Nephron progenitor cell (in vitro differentiated cells): ENCODE results near the gene SRA1.
A peak's percentile ranks its signal among the peaks of the same experiment; 100 is the strongest.

Experiments used
- DNase-seq: peaks from one replicate; pipeline ENCODE4 v3.0.0; 2021
- H3K27ac Mint-ChIP-seq: 2 replicates; pipeline ENCODE4 v1.8.0; 2021; ENCODE audit warnings: mild to moderate bottlenecking, moderate library complexity, mixed read lengths
- H3K27me3 Mint-ChIP-seq: 2 replicates; pipeline ENCODE4 v1.8.0; 2021; ENCODE audit warnings: mild to moderate bottlenecking, low read depth, mixed read lengths; ENCODE audit not compliant: poor library complexity
- H3K36me3 Mint-ChIP-seq: 2 replicates; pipeline ENCODE4 v1.8.0; 2021; ENCODE audit warnings: low read depth, mixed read lengths
- H3K4me1 Mint-ChIP-seq: 2 replicates; pipeline ENCODE4 v1.8.0; 2021; ENCODE audit warnings: mixed read lengths
- H3K4me3 Mint-ChIP-seq: 2 replicates; pipeline ENCODE4 v1.8.0; 2021; ENCODE audit warnings: mild to moderate bottlenecking, moderate library complexity, mixed read lengths
- H3K9me3 Mint-ChIP-seq: 2 replicates; pipeline ENCODE4 v1.8.0; 2021; ENCODE audit warnings: mild to moderate bottlenecking, moderate library complexity, mixed read lengths
- TF ChIP-seq, protein P1 (sequence below): fragments of 200-600 bp; sonication (generic); IDR thresholded peaks from 2 replicates; pipeline ENCODE4 v1.5.0; 2021; ENCODE audit warnings: antibody characterized with exemption

Gene SRA1

DNA sequence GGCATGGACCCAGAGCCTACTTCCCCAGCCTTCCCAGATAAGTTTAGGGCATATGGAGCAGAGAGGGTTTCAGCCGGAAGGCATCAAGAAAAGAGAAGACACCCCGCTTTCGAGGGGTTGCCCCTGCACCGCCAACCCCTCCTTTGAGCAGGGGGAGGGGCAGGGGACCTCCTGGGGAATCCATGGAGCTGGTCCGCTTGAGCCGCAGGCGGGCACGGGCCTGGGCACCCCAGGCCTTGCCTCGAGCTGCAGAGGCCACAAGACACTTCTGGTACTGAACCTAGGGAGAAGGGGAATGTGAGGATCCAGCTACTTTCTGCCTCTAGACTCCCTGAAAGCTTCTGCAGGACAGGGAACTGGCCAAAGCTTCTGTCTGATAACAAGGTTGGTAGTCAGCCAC, 1.3 kb upstream of the SRA1 start:
- Mint-ChIP-seq H3K27me3 (no peaks in the 10 kb centered on the region), H3K4me1 (peaks cover 43% of the 10 kb centered on the region), H3K9me3 (no peaks in the 10 kb centered on the region), H3K36me3 (peaks cover 13% of the 10 kb centered on the region), H3K4me3 (no peak overlapping the region), H3K27ac (no peak overlapping the region)
- no peak for DNase-seq
- TF ChIP-seq, protein P1, sequence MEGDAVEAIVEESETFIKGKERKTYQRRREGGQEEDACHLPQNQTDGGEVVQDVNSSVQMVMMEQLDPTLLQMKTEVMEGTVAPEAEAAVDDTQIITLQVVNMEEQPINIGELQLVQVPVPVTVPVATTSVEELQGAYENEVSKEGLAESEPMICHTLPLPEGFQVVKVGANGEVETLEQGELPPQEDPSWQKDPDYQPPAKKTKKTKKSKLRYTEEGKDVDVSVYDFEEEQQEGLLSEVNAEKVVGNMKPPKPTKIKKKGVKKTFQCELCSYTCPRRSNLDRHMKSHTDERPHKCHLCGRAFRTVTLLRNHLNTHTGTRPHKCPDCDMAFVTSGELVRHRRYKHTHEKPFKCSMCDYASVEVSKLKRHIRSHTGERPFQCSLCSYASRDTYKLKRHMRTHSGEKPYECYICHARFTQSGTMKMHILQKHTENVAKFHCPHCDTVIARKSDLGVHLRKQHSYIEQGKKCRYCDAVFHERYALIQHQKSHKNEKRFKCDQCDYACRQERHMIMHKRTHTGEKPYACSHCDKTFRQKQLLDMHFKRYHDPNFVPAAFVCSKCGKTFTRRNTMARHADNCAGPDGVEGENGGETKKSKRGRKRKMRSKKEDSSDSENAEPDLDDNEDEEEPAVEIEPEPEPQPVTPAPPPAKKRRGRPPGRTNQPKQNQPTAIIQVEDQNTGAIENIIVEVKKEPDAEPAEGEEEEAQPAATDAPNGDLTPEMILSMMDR, result no peak

DNA sequence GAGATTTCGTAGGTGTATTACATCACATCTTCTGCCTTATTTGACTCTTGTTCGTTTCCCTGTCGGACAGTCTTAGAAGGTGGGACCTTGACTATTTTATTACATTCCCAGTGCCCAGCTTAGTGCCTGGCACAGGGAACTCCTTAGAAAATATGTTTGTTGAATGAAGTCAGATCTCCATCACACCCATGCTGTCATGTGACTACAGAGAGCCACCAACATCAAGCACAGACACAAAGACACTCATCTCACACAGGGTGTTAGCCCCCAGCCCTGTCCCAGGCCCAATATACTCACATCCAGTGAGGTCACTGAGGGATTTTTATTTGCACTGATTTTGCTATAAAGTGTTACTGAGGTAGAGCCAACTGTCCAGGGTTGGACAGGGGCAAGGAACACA, 692 bp upstream of the SRA1 start:
- H3K4me1 Mint-ChIP-seq, result peaks cover 39% of the 10 kb centered on the region
- H3K27ac Mint-ChIP-seq, result peak overlapping the region; percentile 91
- peaks cover 18% of the 10 kb centered on the region for H3K36me3 Mint-ChIP-seq
- peak overlapping the region; percentile 93 for H3K4me3 Mint-ChIP-seq
- no peaks in the 10 kb centered on the region for H3K27me3 Mint-ChIP-seq
- H3K9me3 Mint-ChIP-seq, result no peaks in the 10 kb centered on the region
- TF ChIP-seq, protein P1, result no peak
- DNase-seq, result no peak

DNA sequence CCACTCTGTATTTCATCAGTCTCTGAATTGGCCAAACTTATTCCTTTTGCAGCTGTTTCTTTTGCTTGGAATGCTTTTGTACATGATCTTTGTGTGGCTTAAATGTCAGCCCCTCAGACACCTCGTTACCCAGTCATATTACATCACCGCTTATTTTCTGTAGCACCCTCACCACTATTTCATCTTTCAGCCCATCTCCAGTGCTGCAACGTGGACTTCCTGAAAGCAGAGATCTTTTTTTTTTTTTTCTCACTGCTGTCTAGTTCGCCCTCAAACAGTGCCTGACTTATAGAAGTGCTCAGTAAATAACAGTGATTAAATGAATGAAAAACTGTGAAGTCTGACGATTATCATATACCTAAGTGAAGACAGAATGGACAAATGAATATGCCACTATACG, 835 bp downstream of the SRA1 start:
- TF ChIP-seq, protein P1, result no peak
- Mint-ChIP-seq H3K36me3 (peaks cover 24% of the 10 kb centered on the region), H3K4me1 (peaks cover 35% of the 10 kb centered on the region), H3K4me3 (peak overlapping the region; percentile 93), H3K27ac (peak overlapping the region; percentile 3), H3K27me3 (no peaks in the 10 kb centered on the region), H3K9me3 (no peaks in the 10 kb centered on the region)
- no peak for DNase-seq

DNA sequence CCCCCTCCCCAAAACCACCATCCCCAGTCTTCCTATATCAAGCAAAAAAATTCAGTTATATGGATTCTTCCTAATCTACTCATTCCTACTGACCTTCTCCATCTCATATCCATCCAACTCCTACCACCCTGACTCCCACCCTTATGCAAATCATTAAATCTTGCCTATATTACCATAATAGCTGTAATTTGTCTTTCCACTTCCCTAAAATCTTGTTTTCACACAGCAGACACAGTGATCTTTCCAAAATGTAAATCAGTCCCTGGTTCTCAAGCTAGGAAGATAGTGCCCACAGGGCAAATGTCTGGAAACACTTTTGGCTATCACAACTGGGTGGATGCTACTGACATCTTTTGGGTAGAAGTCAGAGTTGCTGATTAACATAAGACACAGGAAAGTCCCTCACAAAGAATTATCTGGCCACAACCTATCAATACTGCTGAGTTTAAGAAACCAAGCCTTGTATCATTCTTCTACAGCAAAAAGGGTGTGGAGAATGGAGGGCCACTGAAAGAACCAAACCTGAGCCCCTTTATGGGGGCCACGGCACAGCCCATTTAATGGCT, 1.4 kb downstream of the SRA1 start:
- H3K4me3 Mint-ChIP-seq, result peak overlapping the region; percentile 93
- peaks cover 28% of the 10 kb centered on the region for H3K36me3 Mint-ChIP-seq
- no peak overlapping the region for H3K27ac Mint-ChIP-seq
- H3K9me3 Mint-ChIP-seq, result no peaks in the 10 kb centered on the region
- no peaks in the 10 kb centered on the region for H3K27me3 Mint-ChIP-seq
- peaks cover 35% of the 10 kb centered on the region for H3K4me1 Mint-ChIP-seq
- TF ChIP-seq, protein P1, result no peak
- DNase-seq, result no peak

DNA sequence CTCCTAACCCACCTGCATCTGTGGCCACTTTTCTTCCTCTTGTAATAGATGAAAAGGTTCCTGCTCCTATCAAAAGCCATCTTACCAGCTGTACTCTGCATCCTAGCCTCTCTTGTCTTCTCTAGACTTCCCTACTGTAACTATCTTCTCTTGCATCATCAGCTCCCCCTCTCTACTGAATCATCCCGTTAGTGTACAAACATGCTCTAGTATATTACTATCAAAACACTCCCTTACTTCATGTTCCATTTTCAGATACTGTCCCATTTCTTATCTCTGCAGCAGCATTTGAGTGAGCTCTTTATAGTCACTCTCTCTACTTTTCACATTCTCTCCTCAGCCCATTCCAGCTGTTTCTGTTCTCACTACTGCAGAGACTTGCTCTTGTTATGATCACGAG, 2.8 kb downstream of the SRA1 start:
- Mint-ChIP-seq H3K4me3 (no peak overlapping the region), H3K36me3 (peaks cover 41% of the 10 kb centered on the region), H3K27me3 (no peaks in the 10 kb centered on the region), H3K9me3 (no peaks in the 10 kb centered on the region), H3K27ac (no peak overlapping the region), H3K4me1 (peaks cover 35% of the 10 kb centered on the region)
- DNase-seq, result no peak
- TF ChIP-seq, protein P1, result no peak

DNA sequence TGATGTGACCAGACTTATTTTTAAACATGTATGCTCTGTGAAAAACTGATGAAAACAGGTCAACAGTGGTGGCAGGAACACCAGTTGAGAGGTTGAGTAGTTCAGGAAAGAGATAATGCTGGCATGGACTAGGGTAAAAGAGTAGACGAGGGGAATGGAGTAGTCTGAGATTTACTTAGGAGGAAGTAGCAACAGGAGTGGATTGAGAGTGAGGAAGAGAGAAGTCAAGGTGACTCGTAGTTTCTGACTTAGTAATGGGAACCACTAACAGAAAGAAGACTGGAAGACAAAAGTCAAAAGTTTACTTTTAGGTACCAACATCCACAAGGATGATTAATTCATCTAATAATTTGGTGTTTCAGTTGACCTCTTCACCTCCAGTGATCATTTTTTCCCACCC, 3.6 kb downstream of the SRA1 start:
- Mint-ChIP-seq H3K27me3 (no peaks in the 10 kb centered on the region), H3K9me3 (no peaks in the 10 kb centered on the region), H3K36me3 (peaks cover 48% of the 10 kb centered on the region), H3K4me3 (no peak overlapping the region), H3K27ac (peak overlapping the region; percentile 34), H3K4me1 (peaks cover 41% of the 10 kb centered on the region)
- DNase-seq, result no peak
- TF ChIP-seq, protein P1, result no peak
